Astrocyte (in vitro differentiated cells and primary cell): ENCODE results near the gene PET100. TPM values are rescaled to one million over a fixed set of nuclear protein-coding genes. Genes with fewer than 3 reads are reported as not detected.
A peak's percentile ranks its signal among the peaks of the same experiment; 100 is the strongest.

Experiments used
- DNase-seq: peaks from one replicate; pipeline ENCODE4 v3.0.0-alpha.2; 2010; ENCODE audit warnings: low read depth
- FAIRE-seq: peaks from 2 replicates; lab custom pipeline; 2011; peaks lifted over from hg19 to GRCh38; lab: Jason Lieb, UNC
- H2AFZ ChIP-seq: 2 replicates; pipeline ENCODE4 v1.6.0; 2012; ENCODE audit warnings: low read depth, low read length, inconsistent platforms
- H3K27ac ChIP-seq: 2 replicates; pipeline ENCODE4 v1.5.1; 2011; ENCODE audit warnings: low read depth, low read length, inconsistent platforms
- H3K27me3 ChIP-seq: 2 replicates; pipeline ENCODE4 v1.6.0; 2011; ENCODE audit warnings: low read length, inconsistent platforms; ENCODE audit not compliant: insufficient read depth
- H3K36me3 ChIP-seq: 2 replicates; pipeline ENCODE4 v1.5.1; 2011; ENCODE audit warnings: low read length, inconsistent platforms; ENCODE audit not compliant: insufficient read depth
- H3K4me1 ChIP-seq: 2 replicates; pipeline ENCODE4 v1.5.1; 2011; ENCODE audit warnings: low read length, inconsistent platforms; ENCODE audit not compliant: insufficient read depth
- H3K4me2 ChIP-seq: 2 replicates; pipeline ENCODE4 v1.6.0; 2012; ENCODE audit warnings: low read length, inconsistent platforms
- H3K4me3 ChIP-seq: 2 replicates; pipeline ENCODE4 v1.5.1; 2011; ENCODE audit warnings: low read depth, mild to moderate bottlenecking, low read length, inconsistent platforms; ENCODE audit not compliant: insufficient read depth
- H3K79me2 ChIP-seq: 2 replicates; pipeline ENCODE4 v1.6.0; 2012; ENCODE audit warnings: mild to moderate bottlenecking, low read length, inconsistent platforms; ENCODE audit not compliant: insufficient read depth
- H3K9ac ChIP-seq: 2 replicates; pipeline ENCODE4 v1.6.0; 2012; ENCODE audit warnings: mild to moderate bottlenecking, low read length, inconsistent platforms
- H3K9me3 ChIP-seq: 2 replicates; pipeline ENCODE4 v1.5.1; 2012; ENCODE audit warnings: low read depth, mild to moderate bottlenecking, low read length, inconsistent platforms; ENCODE audit not compliant: insufficient read depth
- H4K20me1 ChIP-seq: 2 replicates; pipeline ENCODE4 v1.6.0; 2012; ENCODE audit warnings: low read length, inconsistent platforms; ENCODE audit not compliant: insufficient read depth
- H3K27ac Mint-ChIP-seq: one replicate; pipeline ENCODE4 v1.8.0; 2021; ENCODE audit warnings: mild to moderate bottlenecking, mixed read lengths; ENCODE audit not compliant: unreplicated experiment
- H3K27me3 Mint-ChIP-seq: one replicate; pipeline ENCODE4 v1.8.0; 2021; ENCODE audit warnings: low read depth, mixed read lengths; ENCODE audit not compliant: unreplicated experiment
- H3K36me3 Mint-ChIP-seq: one replicate; pipeline ENCODE4 v1.8.0; 2021; ENCODE audit warnings: low read depth, mixed read lengths; ENCODE audit not compliant: unreplicated experiment
- H3K4me1 Mint-ChIP-seq: one replicate; pipeline ENCODE4 v1.8.0; 2021; ENCODE audit warnings: low read depth, mixed read lengths; ENCODE audit not compliant: unreplicated experiment
- H3K4me3 Mint-ChIP-seq: one replicate; pipeline ENCODE4 v1.8.0; 2021; ENCODE audit warnings: mild to moderate bottlenecking, moderate library complexity, mixed read lengths; ENCODE audit not compliant: unreplicated experiment
- H3K9me3 Mint-ChIP-seq: one replicate; pipeline ENCODE4 v1.8.0; 2021; ENCODE audit warnings: mild to moderate bottlenecking, mixed read lengths; ENCODE audit not compliant: unreplicated experiment
- CTCF ChIP-seq: IDR thresholded peaks from 2 replicates; pipeline ENCODE4 v1.5.1; 2011; ENCODE audit warnings: low read depth, mild to moderate bottlenecking, inconsistent platforms, low read length, moderate library complexity; ENCODE audit not compliant: insufficient read depth
- EZH2 ChIP-seq: IDR thresholded peaks from 2 replicates; pipeline ENCODE4 v1.6.1; 2012; ENCODE audit warnings: mild to moderate bottlenecking, low read length, inconsistent platforms; ENCODE audit not compliant: insufficient read depth
- total RNA-seq: library from RNA; stranded (reverse); gene quantifications from 2 replicates; pipeline ENCODE4 v1.2.1, GENCODE V29; 2021

Gene PET100
- total RNA-seq, 1 donor from 2014 or later, result 95.8 TPM

DNA sequence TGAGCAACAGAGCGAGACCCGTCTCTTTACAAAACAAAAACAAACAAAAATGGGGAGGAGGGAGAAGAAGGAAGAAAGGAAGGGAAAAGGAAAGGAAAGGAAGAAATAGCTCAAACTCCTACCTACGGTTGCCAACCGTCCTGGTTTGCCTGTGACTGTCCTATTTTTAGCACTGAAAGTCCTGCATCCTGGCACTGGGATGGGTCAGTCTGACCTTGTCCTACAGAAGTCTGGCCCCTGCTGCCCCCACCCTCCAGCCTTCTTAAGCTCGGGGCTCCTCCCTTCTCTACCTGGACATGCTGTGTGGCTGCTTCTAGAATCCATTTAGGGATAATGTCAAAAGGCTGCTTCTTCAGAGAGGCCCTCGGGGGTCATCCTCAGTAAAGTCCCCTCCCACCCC is 6.1 kb downstream of the PET100 start:
- peaks cover 4% of the 10 kb centered on the region for H3K4me1 Mint-ChIP-seq
- no peak overlapping the region for H3K9ac ChIP-seq
- no peaks in the 10 kb centered on the region for H3K9me3 Mint-ChIP-seq
- peaks cover 1% of the 10 kb centered on the region for H3K36me3 Mint-ChIP-seq
- no peaks in the 10 kb centered on the region for H3K36me3 ChIP-seq
- peaks cover 1% of the 10 kb centered on the region for H3K4me1 ChIP-seq
- H3K27me3 Mint-ChIP-seq, result peaks cover 7% of the 10 kb centered on the region
- no peak overlapping the region for H2AFZ ChIP-seq
- peaks cover 13% of the 10 kb centered on the region for H3K79me2 ChIP-seq
- TF ChIP-seq EZH2 (no peak), CTCF (no peak)
- peak overlapping the region; percentile 64 for H3K4me3 Mint-ChIP-seq
- H3K27ac ChIP-seq, result no peak overlapping the region
- peaks cover 13% of the 10 kb centered on the region for H3K27me3 ChIP-seq
- FAIRE-seq (no peak), DNase-seq (no peak)
- H4K20me1 ChIP-seq, result no peaks in the 10 kb centered on the region
- H3K9me3 ChIP-seq, result peaks cover 5% of the 10 kb centered on the region
- no peak overlapping the region for H3K4me2 ChIP-seq
- no peak overlapping the region for H3K27ac Mint-ChIP-seq
- H3K4me3 ChIP-seq, result no peak overlapping the region

DNA sequence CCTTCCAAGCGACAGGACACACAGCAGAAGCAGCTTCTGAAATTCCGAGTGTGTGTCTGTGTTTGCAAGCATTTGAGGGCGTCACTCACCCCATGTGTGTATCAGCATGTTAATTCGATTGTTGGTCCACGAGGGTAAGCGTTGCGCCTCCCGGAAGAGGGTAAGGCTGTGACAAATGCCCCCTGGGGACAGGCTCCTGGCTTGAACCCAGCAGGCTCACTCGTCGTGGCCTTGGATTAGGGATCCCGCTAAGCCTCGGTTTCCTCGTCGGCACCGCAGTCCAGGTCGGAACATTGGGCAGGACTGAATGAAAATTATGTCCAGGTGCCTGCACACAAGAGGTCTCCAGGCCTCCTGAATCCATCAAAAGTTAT is 6.7 kb downstream of the PET100 start:
- Histone ChIP-seq H3K27ac (no peak overlapping the region), H4K20me1 (no peaks in the 10 kb centered on the region), H3K9me3 (peaks cover 5% of the 10 kb centered on the region), H3K4me2 (no peak overlapping the region), H3K79me2 (peaks cover 8% of the 10 kb centered on the region), H3K27me3 (peaks cover 13% of the 10 kb centered on the region), H3K9ac (no peak overlapping the region), H3K36me3 (no peaks in the 10 kb centered on the region), H2AFZ (no peak overlapping the region), H3K4me3 (no peak overlapping the region), H3K4me1 (no peaks in the 10 kb centered on the region)
- peak overlapping the region; percentile 83 for H3K4me3 Mint-ChIP-seq
- H3K27ac Mint-ChIP-seq, result no peak overlapping the region
- peaks cover 1% of the 10 kb centered on the region for H3K36me3 Mint-ChIP-seq
- no peaks in the 10 kb centered on the region for H3K4me1 Mint-ChIP-seq
- DNase-seq, result no peak
- TF ChIP-seq CTCF (no peak), EZH2 (no peak)
- H3K27me3 Mint-ChIP-seq, result peaks cover 7% of the 10 kb centered on the region
- H3K9me3 Mint-ChIP-seq, result no peaks in the 10 kb centered on the region
- FAIRE-seq, result no peak

- no peak within 1 kb of the TSS for H3K4me3 ChIP-seq
- no peaks in the 10 kb centered on the region for H3K4me1 ChIP-seq
- H3K27me3 ChIP-seq, result peaks cover 13% of the 10 kb centered on the region
- peaks cover 5% of the 10 kb centered on the region for H3K9me3 ChIP-seq
- no peak within 1 kb of the TSS for H3K27ac ChIP-seq
- TF ChIP-seq CTCF (no peak), EZH2 (no peak)
- Mint-ChIP-seq H3K4me1 (no peaks in the 10 kb centered on the region), H3K27me3 (peaks cover 7% of the 10 kb centered on the region), H3K27ac (peak within 1 kb of the TSS; percentile 66), H3K9me3 (no peaks in the 10 kb centered on the region), H3K36me3 (peaks cover 1% of the 10 kb centered on the region), H3K4me3 (peak within 1 kb of the TSS; percentile 83)
- H3K9ac ChIP-seq, result no peak within 1 kb of the TSS
- DNase-seq, result no peak
- no peak within 1 kb of the TSS for H2AFZ ChIP-seq
- H3K79me2 ChIP-seq, result peaks cover 5% of the 10 kb centered on the region
- H4K20me1 ChIP-seq, result no peaks in the 10 kb centered on the region
- no peaks in the 10 kb centered on the region for H3K36me3 ChIP-seq
- no peak for FAIRE-seq
- H3K4me2 ChIP-seq, result peak within 1 kb of the TSS; percentile 46
Measured at GRCh38 chr19:7636691-7637373, 7.2 kb downstream of the PET100 start, which contains the start of gene STXBP2. Gene STXBP2 (plus strand): TSS chr19:7637110. CDS start chr19:7637150, 40 bp downstream.
